Ishikawa (cell line): Measurements from ENCODE around the gene CHCHD1.

Source experiments
- EP300 ChIP-seq: IDR thresholded peaks from 2 replicates; pipeline ENCODE4 v1.6.1; 2012; ENCODE audit warnings: borderline replicate concordance
- TF ChIP-seq, protein P1 (sequence below): IDR thresholded peaks from 2 replicates; pipeline ENCODE4 v1.6.1; 2012

GRCh38 chr10:73743327-73743904, 38.4 kb upstream of the CHCHD1 start:
- TF ChIP-seq, protein P1, sequence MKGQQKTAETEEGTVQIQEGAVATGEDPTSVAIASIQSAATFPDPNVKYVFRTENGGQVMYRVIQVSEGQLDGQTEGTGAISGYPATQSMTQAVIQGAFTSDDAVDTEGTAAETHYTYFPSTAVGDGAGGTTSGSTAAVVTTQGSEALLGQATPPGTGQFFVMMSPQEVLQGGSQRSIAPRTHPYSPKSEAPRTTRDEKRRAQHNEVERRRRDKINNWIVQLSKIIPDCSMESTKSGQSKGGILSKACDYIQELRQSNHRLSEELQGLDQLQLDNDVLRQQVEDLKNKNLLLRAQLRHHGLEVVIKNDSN, result no peak
- TF ChIP-seq EP300, result no peak
